ENCODE results near the gene CENPVL1.
"Not testable (repeated sequence)": the region's sequence is repeated elsewhere in the genome, so short reads cannot be mapped to it uniquely, and the experiment has no call there.

DNA sequence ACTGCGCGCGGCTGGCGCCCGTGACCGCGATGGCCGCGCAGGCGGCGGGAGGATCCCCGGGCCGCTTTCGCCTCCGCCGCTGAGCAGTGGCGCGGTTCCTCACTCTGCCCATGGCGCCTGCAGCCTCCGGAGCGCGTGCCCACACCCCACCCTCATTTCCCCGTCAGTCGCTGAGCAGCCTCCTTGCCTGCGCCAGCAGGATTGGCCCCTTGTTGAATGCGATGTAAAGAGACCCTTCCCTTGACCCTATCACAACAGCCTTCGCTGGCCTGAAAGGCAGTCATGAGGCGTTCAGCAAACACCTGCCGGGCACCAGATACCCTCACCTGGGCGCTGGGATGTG is 27.6 kb upstream of the CENPVL1 start, which contains the start of gene CENPVL2:
- not testable (repeated sequence) for TF ChIP-seq POLR2A (IDR thresholded peaks at IDR 0.05)
- TF ChIP-seq, protein P1, sequence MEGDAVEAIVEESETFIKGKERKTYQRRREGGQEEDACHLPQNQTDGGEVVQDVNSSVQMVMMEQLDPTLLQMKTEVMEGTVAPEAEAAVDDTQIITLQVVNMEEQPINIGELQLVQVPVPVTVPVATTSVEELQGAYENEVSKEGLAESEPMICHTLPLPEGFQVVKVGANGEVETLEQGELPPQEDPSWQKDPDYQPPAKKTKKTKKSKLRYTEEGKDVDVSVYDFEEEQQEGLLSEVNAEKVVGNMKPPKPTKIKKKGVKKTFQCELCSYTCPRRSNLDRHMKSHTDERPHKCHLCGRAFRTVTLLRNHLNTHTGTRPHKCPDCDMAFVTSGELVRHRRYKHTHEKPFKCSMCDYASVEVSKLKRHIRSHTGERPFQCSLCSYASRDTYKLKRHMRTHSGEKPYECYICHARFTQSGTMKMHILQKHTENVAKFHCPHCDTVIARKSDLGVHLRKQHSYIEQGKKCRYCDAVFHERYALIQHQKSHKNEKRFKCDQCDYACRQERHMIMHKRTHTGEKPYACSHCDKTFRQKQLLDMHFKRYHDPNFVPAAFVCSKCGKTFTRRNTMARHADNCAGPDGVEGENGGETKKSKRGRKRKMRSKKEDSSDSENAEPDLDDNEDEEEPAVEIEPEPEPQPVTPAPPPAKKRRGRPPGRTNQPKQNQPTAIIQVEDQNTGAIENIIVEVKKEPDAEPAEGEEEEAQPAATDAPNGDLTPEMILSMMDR (IDR thresholded peaks at IDR 0.05): not testable (repeated sequence)
